ENCODE data around the gene PARP14.

DNA sequence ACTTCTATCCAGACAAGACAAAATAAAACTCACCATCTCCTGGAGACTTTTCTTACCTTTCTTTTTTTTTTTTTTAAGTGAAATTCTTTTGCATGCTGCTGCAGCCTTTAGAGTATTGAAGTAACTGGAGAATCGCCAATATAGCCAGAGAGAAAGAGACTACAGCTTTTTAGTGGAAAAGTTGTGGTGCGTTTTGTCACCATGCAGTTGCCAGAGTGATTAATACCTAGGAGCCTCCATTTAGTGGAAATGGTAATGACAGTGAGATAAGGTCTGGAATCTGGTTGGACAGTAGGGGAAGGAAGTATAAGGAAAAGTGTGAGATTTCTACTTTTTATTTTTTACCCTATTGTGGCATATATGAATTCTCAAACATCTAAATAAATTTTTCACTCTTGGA is 18.1 kb upstream of the PARP14 start:
- TF ChIP-seq, protein P1, sequence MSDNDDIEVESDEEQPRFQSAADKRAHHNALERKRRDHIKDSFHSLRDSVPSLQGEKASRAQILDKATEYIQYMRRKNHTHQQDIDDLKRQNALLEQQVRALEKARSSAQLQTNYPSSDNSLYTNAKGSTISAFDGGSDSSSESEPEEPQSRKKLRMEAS (IDR thresholded peaks at IDR 0.05; ENCODE audit: insufficient read depth, insufficient read length) = no peak
- TF ChIP-seq, protein P2, sequence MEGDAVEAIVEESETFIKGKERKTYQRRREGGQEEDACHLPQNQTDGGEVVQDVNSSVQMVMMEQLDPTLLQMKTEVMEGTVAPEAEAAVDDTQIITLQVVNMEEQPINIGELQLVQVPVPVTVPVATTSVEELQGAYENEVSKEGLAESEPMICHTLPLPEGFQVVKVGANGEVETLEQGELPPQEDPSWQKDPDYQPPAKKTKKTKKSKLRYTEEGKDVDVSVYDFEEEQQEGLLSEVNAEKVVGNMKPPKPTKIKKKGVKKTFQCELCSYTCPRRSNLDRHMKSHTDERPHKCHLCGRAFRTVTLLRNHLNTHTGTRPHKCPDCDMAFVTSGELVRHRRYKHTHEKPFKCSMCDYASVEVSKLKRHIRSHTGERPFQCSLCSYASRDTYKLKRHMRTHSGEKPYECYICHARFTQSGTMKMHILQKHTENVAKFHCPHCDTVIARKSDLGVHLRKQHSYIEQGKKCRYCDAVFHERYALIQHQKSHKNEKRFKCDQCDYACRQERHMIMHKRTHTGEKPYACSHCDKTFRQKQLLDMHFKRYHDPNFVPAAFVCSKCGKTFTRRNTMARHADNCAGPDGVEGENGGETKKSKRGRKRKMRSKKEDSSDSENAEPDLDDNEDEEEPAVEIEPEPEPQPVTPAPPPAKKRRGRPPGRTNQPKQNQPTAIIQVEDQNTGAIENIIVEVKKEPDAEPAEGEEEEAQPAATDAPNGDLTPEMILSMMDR (IDR thresholded peaks at IDR 0.05; ENCODE audit: extremely low read depth in 1 of 2, insufficient read depth in 1 of 2, low read depth in 1 of 2, low read length in 2 of 2) = no peak
- no peak for TF ChIP-seq EZH2 (IDR thresholded peaks at IDR 0.05; ENCODE audit: borderline replicate concordance, low read depth, low read length, severe bottlenecking)

Data from endothelial cell of umbilical vein (primary cell).